HL-60 (cell line): ENCODE measurements around the gene CCDC116.

ENCODE experiments used
- DNase-seq, 2 experiments: peaks; one replicate each; pipeline ENCODE4 v3.0.0-alpha.2; 2010 to 2020; ENCODE audit warnings: low read depth in 1 of 2, low spot score in 1 of 2
- H3K27ac ChIP-seq: fragments of 250-450 bp; sonication (Bioruptor Pico); replicated peaks from 2 replicates; pipeline ENCODE4 v1.5.1; 2020; ENCODE audit warnings: mild to moderate bottlenecking, moderate library complexity
- H3K27me3 ChIP-seq: fragments of 250-450 bp; sonication (Bioruptor Pico); 2 replicates; pipeline ENCODE4 v1.5.1; 2021; ENCODE audit warnings: mild to moderate bottlenecking, moderate library complexity; ENCODE audit not compliant: insufficient read depth, poor library complexity, severe bottlenecking
- H3K4me3 ChIP-seq: replicated peaks from 2 replicates; pipeline ENCODE4 v1.5.1; 2011; ENCODE audit warnings: mild to moderate bottlenecking, control low read depth, low read length; ENCODE audit not compliant: insufficient read depth
- CTCF ChIP-seq: IDR thresholded peaks from one replicate; pipeline ENCODE4 v1.5.1; 2011; ENCODE audit warnings: low read length, control low read depth, inconsistent platforms; ENCODE audit not compliant: insufficient read depth
- GABPA ChIP-seq: IDR thresholded peaks from 2 replicates; pipeline ENCODE4 v1.6.1; 2012; ENCODE audit warnings: low read depth
- POLR2AphosphoS5 ChIP-seq: IDR thresholded peaks from 2 replicates; pipeline ENCODE4 v1.6.1; 2012; ENCODE audit warnings: low read depth
- SPI1 ChIP-seq: IDR thresholded peaks from 2 replicates; pipeline ENCODE4 v1.6.1; 2012; ENCODE audit warnings: low read depth, mild to moderate bottlenecking, borderline replicate concordance
- TF ChIP-seq, protein P1 (sequence below): IDR thresholded peaks from 2 replicates; pipeline ENCODE4 v1.6.1; 2012; ENCODE audit warnings: low read depth; ENCODE audit not compliant: insufficient replicate concordance

The CCDC116 gene

DNA sequence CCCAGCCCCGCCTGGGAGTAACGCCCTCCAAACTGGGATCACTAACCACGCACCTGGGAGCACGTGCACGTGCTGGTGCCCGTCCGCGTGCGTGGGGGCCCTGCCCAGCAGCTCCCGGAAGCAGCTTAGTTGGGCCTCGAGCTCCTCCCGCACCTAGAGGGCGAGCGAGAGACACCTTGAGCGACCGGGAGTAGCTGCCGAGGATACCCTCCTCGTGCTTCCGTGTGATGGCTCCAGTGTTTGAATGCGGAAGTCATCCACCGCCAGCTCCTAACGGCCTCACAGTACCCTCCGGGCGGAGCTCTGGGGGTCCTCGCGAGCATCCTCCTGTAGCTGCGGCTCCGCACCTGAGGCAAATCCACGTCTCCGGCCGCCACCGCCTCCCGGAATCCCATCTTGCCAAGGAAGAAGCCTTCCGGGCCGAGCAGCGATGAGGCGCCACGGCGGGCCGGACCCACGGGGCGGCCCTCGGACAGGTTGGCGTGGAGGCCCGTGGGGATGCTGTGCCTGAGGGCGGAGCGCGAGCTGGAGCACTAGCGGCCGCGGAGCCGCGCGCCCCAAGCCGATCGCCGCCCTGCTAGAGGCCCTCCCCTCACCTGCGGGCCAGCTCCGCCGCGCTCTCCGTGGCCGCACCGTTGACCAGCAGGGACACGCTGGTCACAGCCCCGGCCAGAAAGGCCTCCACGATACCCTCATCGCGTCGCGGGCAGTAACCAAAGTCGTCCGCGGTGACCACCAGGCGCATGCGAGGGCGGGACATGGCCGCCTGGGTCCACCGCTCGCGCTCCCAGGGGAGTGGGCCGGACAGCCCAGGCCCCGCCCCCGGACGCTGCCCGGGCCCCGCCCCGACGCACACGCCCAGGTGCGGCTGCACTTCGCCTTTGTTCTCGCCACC, 3.1 kb upstream of the CCDC116 start, which contains the start of gene YDJC:
YDJC (minus strand) TSS at position 768 of the 895 bp plus-strand sequence; CDS start at position 760, 8 bp downstream.
- Histone ChIP-seq H3K27ac (peak within 1 kb of the TSS; percentile 95), H3K27me3 (no peaks in the 10 kb centered on the region), H3K4me3 (peak within 1 kb of the TSS; percentile 88)
- TF ChIP-seq CTCF (peak; percentile 53), POLR2AphosphoS5 (peak; percentile 86), GABPA (peak; percentile 51; the same call in 1 of the 2 replicates), SPI1 (peak; percentile 87)
- TF ChIP-seq, protein P1, sequence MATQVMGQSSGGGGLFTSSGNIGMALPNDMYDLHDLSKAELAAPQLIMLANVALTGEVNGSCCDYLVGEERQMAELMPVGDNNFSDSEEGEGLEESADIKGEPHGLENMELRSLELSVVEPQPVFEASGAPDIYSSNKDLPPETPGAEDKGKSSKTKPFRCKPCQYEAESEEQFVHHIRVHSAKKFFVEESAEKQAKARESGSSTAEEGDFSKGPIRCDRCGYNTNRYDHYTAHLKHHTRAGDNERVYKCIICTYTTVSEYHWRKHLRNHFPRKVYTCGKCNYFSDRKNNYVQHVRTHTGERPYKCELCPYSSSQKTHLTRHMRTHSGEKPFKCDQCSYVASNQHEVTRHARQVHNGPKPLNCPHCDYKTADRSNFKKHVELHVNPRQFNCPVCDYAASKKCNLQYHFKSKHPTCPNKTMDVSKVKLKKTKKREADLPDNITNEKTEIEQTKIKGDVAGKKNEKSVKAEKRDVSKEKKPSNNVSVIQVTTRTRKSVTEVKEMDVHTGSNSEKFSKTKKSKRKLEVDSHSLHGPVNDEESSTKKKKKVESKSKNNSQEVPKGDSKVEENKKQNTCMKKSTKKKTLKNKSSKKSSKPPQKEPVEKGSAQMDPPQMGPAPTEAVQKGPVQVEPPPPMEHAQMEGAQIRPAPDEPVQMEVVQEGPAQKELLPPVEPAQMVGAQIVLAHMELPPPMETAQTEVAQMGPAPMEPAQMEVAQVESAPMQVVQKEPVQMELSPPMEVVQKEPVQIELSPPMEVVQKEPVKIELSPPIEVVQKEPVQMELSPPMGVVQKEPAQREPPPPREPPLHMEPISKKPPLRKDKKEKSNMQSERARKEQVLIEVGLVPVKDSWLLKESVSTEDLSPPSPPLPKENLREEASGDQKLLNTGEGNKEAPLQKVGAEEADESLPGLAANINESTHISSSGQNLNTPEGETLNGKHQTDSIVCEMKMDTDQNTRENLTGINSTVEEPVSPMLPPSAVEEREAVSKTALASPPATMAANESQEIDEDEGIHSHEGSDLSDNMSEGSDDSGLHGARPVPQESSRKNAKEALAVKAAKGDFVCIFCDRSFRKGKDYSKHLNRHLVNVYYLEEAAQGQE, result no peak
- peak; percentile 95 to 97 for DNase-seq

- no peak overlapping the region for H3K27ac ChIP-seq
- H3K27me3 ChIP-seq, result no peaks in the 10 kb centered on the region
- no peak for DNase-seq
- TF ChIP-seq, protein P1, result no peak
- TF ChIP-seq POLR2AphosphoS5 (no peak), GABPA (no peak)
- H3K4me3 ChIP-seq, result no peak overlapping the region
These were observed 1.5 kb upstream of the CCDC116 start for GRCh38 chr22:21631025-21631424.

GRCh38 chr22:21632931-21633330, 371 bp downstream of the CCDC116 start:
- TF ChIP-seq GABPA (no peak), CTCF (no peak), SPI1 (no peak), POLR2AphosphoS5 (no peak)
- TF ChIP-seq, protein P1, result no peak
- Histone ChIP-seq H3K27ac (no peak overlapping the region), H3K4me3 (no peak overlapping the region), H3K27me3 (no peaks in the 10 kb centered on the region)
- DNase-seq, result no peak
